ENCODE results near the gene ZNF174. TPM values are rescaled to one million over a fixed set of nuclear protein-coding genes. Genes with fewer than 3 reads are reported as not detected.

ZNF174 gene
- total RNA-seq, 2 donors from 2014 or later: 11.2 to 19.8 TPM

GRCh38 chr16:3362931-3363330 is 38.1 kb upstream of the ZNF174 start:
- no peak overlapping the region for H3K27ac ChIP-seq
- H3K36me3 ChIP-seq: no peaks in the 10 kb centered on the region
- H3K9me3 ChIP-seq: no peaks in the 10 kb centered on the region
- TF ChIP-seq CTCF (IDR thresholded peaks at IDR 0.05) (no peak), POLR2A (IDR thresholded peaks at IDR 0.05) (no peak), POLR2AphosphoS5 (IDR thresholded peaks at IDR 0.05) (no peak)
- no peaks in the 10 kb centered on the region for H3K4me1 ChIP-seq (replicated peaks)
- intact Hi-C loops (cut with DNase I): no loop called here
- no peak overlapping the region for H3K4me3 ChIP-seq
- DNase-seq (ENCODE audit: low spot score): no peak
- no peaks in the 10 kb centered on the region for H3K27me3 ChIP-seq (replicated peaks; ENCODE audit: insufficient read depth)

GRCh38 chr16:3363793-3364192 is 37.2 kb upstream of the ZNF174 start:
- WGBS: 94% methylated on average over 7 of the region's 7 CpGs
- Histone ChIP-seq H3K9me3 (no peaks in the 10 kb centered on the region), H3K27me3 (replicated peaks; ENCODE audit: insufficient read depth) (no peaks in the 10 kb centered on the region), H3K27ac (no peak overlapping the region), H3K4me3 (no peak overlapping the region), H3K4me1 (replicated peaks) (no peaks in the 10 kb centered on the region), H3K36me3 (no peaks in the 10 kb centered on the region)
- TF ChIP-seq CTCF (IDR thresholded peaks at IDR 0.05) (no peak), POLR2A (IDR thresholded peaks at IDR 0.05) (no peak), POLR2AphosphoS5 (IDR thresholded peaks at IDR 0.05) (no peak)
- intact Hi-C loops (cut with DNase I): no loop called here
- DNase-seq (ENCODE audit: low spot score): no peak

GRCh38 chr16:3364774-3365427 is 36.1 kb upstream of the ZNF174 start:
- intact Hi-C loops (cut with DNase I): no loop called here
- 9% methylated on average over 42 of the region's 42 CpGs for WGBS
- no peaks in the 10 kb centered on the region for H3K36me3 ChIP-seq
- H3K4me1 ChIP-seq (replicated peaks): no peaks in the 10 kb centered on the region
- peak overlapping the region; percentile 57 to 58 for H3K27ac ChIP-seq
- H3K27me3 ChIP-seq (replicated peaks; ENCODE audit: insufficient read depth): no peaks in the 10 kb centered on the region
- DNase-seq (ENCODE audit: low spot score): peak; percentile 79
- no peak for TF ChIP-seq POLR2A (IDR thresholded peaks at IDR 0.05)
- TF ChIP-seq POLR2AphosphoS5 (IDR thresholded peaks at IDR 0.05): peak; percentile 89
- no peak for TF ChIP-seq CTCF (IDR thresholded peaks at IDR 0.05)
- H3K9me3 ChIP-seq: no peaks in the 10 kb centered on the region
- H3K4me3 ChIP-seq: peak overlapping the region; percentile 28 to 35

- H3K4me1 ChIP-seq (replicated peaks): no peaks in the 10 kb centered on the region
- no peak for TF ChIP-seq POLR2A (IDR thresholded peaks at IDR 0.05)
- intact Hi-C loops (cut with DNase I): no loop called here
- no peaks in the 10 kb centered on the region for H3K9me3 ChIP-seq
- no peaks in the 10 kb centered on the region for H3K36me3 ChIP-seq
- 92% methylated on average over 11 of the region's 11 CpGs for WGBS
- no peak for DNase-seq (ENCODE audit: low spot score)
- no peak overlapping the region for H3K4me3 ChIP-seq
- no peak overlapping the region for H3K27ac ChIP-seq
- no peaks in the 10 kb centered on the region for H3K27me3 ChIP-seq (replicated peaks; ENCODE audit: insufficient read depth)
These were observed 31.9 kb upstream of the ZNF174 start for GRCh38 chr16:3369073-3369472.

- no peak for TF ChIP-seq POLR2A (IDR thresholded peaks at IDR 0.05)
- no peak for TF ChIP-seq CTCF (IDR thresholded peaks at IDR 0.05)
- no peak for TF ChIP-seq POLR2AphosphoS5 (IDR thresholded peaks at IDR 0.05)
- no peaks in the 10 kb centered on the region for H3K27me3 ChIP-seq (replicated peaks; ENCODE audit: insufficient read depth)
- no peak overlapping the region for H3K4me3 ChIP-seq
- no peaks in the 10 kb centered on the region for H3K36me3 ChIP-seq
- no peak overlapping the region for H3K27ac ChIP-seq
- DNase-seq (ENCODE audit: low spot score): no peak
- WGBS: 93% methylated on average over 5 of the region's 5 CpGs
- no peaks in the 10 kb centered on the region for H3K9me3 ChIP-seq
- intact Hi-C loops (cut with DNase I): no loop called here
- H3K4me1 ChIP-seq (replicated peaks): no peaks in the 10 kb centered on the region
These were observed 25.3 kb upstream of the ZNF174 start for GRCh38 chr16:3375680-3376079.
